Activated naive CD4-positive, alpha-beta T cell treated with anti-CD3 and anti-CD28 coated beads, Interleukin-2, amount 10 ng/mL, durations not matched to agents 7 days and 5 days (primary cell): Measurements from ENCODE around the gene GPR146.
"Not testable (repeated sequence)": the region's sequence is repeated elsewhere in the genome, so short reads cannot be mapped to it uniquely, and the experiment has no call there.

Experiments
- CTCF ChIA-PET: fragments of 350-600 bp; sonication (Branson Sonifier 250); formaldehyde crosslinking; loops from one replicate; lab custom pipeline; 2021; ENCODE audit warnings: antibody characterized with exemption; lab: Charles Lee
- DNase-seq: peaks from one replicate; pipeline ENCODE4 v3.0.0-alpha.2; 2020
- H3K27ac Mint-ChIP-seq: one replicate; pipeline ENCODE4 v1.8.0; 2021; ENCODE audit warnings: mild to moderate bottlenecking, moderate library complexity, mixed read lengths
- H3K27me3 Mint-ChIP-seq: one replicate; pipeline ENCODE4 v1.8.0; 2021; ENCODE audit warnings: mild to moderate bottlenecking, mixed read lengths
- H3K36me3 Mint-ChIP-seq: one replicate; pipeline ENCODE4 v1.8.0; 2021; ENCODE audit warnings: mixed read lengths
- H3K4me1 Mint-ChIP-seq: one replicate; pipeline ENCODE4 v1.8.0; 2021; ENCODE audit warnings: mixed read lengths
- H3K4me3 Mint-ChIP-seq: one replicate; pipeline ENCODE4 v1.8.0; 2021; ENCODE audit warnings: mild to moderate bottlenecking, moderate library complexity, mixed read lengths
- H3K9me3 Mint-ChIP-seq: one replicate; pipeline ENCODE4 v1.8.0; 2021; ENCODE audit warnings: mixed read lengths

Gene GPR146

DNA sequence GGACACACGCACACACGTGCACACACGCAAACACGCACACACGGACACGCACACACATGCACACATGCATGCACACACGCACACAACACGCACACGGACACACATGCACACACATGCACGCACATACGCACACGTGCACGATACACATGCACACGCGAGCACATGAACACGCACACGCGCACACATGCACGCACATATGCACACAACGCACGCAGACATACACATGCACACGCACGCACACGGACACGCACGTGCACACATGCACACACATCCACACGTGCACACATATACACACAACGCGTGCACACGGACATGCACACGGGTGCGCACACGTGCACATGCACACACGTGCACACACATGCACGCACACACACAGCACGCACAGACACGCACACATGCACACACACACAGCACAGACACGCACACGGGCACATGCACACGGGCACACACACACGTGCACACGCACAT, 26.2 kb downstream of the GPR146 start:
- Mint-ChIP-seq H3K4me3 (no peak overlapping the region), H3K4me1 (peaks cover 2% of the 10 kb centered on the region), H3K9me3 (peaks cover 8% of the 10 kb centered on the region), H3K27me3 (peaks cover 3% of the 10 kb centered on the region), H3K27ac (no peak overlapping the region), H3K36me3 (no peaks in the 10 kb centered on the region)
- CTCF ChIA-PET = no interaction called here
- no peak for DNase-seq

GRCh38 chr7:1071731-1072254, 27.4 kb downstream of the GPR146 start:
- no peak for DNase-seq
- Mint-ChIP-seq H3K36me3 (no peaks in the 10 kb centered on the region), H3K4me3 (no peak overlapping the region), H3K4me1 (no peaks in the 10 kb centered on the region), H3K27me3 (no peaks in the 10 kb centered on the region), H3K27ac (no peak overlapping the region), H3K9me3 (peaks cover 8% of the 10 kb centered on the region)
- CTCF ChIA-PET = no interaction called here

- H3K27me3 Mint-ChIP-seq = no peaks in the 10 kb centered on the region
- CTCF ChIA-PET = interaction anchor here (1.6 to 1.8 kb wide), 2 partner anchors 81 to 110 kb away, joined by 4 to 13 read pairs; no protein-coding TSS in a partner anchor
- no peaks in the 10 kb centered on the region for H3K36me3 Mint-ChIP-seq
- DNase-seq = no peak
- no peak overlapping the region for H3K4me3 Mint-ChIP-seq
- no peaks in the 10 kb centered on the region for H3K4me1 Mint-ChIP-seq
- peaks cover 8% of the 10 kb centered on the region for H3K9me3 Mint-ChIP-seq
- H3K27ac Mint-ChIP-seq = no peak overlapping the region
These were observed 29.0 kb downstream of the GPR146 start for GRCh38 chr7:1073142-1073977.

DNA sequence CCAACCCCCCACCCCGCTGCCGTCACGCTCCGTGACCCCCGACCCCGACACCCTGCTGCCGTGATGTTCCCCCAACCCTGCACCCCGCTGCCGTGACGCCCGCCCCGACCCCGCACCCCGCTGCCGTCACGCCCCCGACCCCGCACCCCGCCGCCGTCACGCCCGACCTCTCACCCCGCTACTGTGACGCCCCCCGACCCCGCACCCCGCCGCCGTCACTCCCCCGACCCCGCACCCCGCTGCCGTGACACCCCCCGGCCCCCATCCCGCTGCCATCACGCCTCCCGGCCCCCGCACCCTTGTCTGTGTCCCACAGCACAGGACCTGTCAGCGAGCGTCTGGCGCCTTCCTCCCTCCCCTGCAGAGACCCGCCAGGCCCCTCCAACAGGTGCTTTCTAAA, 29.7 kb downstream of the GPR146 start:
- H3K27me3 Mint-ChIP-seq, DNase-seq, H3K36me3 Mint-ChIP-seq, H3K9me3 Mint-ChIP-seq, H3K4me3 Mint-ChIP-seq, H3K4me1 Mint-ChIP-seq, H3K27ac Mint-ChIP-seq: not testable (repeated sequence)
- CTCF ChIA-PET = interaction anchor here (1.4 to 1.8 kb wide), 3 partner anchors 81 to 109 kb away, joined by 4 to 13 read pairs (median 4); no protein-coding TSS in a partner anchor

DNA sequence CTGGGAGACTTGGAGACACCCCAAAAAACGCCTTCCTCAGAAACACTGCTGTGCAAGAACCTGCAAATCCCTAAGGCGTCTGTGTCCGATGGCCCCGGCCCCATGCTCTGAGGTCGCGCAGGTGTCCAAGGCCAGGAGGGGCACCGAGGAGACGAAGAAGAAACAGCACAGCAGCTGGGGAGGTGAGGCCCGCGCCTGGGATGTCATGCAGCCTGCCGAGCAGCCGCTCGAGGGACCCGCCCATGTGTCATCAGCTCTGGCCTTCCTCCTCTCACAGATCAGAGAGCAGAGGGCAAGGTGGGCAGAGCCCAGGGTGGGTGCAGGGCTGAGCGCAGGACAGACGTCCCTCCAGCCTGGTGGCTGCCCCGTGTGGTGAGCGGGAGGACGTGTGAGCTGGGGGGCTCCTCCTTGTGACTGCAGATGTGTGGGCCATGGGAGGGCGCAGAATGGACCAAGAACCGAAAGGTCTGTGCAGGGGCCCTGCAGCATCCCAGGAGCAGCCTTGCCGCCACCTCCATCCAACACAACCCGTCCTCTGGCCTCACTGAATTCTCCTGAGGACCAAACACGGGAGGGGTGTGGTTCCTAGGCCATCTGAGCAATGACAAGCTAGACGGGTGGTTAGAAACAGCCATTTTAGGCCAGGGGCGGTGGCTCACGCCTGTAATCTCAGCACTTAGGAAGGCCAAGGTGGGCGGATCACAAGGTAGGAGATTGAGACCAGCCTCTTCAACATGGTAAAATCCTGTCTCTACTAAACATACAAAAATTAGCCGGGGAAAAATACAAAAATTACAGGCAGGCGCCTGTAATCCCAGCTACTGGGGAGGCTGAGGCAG, 30.5 kb downstream of the GPR146 start:
- Mint-ChIP-seq H3K27ac (no peak overlapping the region), H3K9me3 (peaks cover 8% of the 10 kb centered on the region), H3K36me3 (no peaks in the 10 kb centered on the region), H3K4me1 (no peaks in the 10 kb centered on the region), H3K4me3 (no peak overlapping the region), H3K27me3 (no peaks in the 10 kb centered on the region)
- CTCF ChIA-PET = interaction anchor here (0.6 to 1.4 kb wide), 2 partner anchors 21 to 82 kb away, joined by 3 to 4 read pairs; no protein-coding TSS in a partner anchor
- DNase-seq = no peak

DNA sequence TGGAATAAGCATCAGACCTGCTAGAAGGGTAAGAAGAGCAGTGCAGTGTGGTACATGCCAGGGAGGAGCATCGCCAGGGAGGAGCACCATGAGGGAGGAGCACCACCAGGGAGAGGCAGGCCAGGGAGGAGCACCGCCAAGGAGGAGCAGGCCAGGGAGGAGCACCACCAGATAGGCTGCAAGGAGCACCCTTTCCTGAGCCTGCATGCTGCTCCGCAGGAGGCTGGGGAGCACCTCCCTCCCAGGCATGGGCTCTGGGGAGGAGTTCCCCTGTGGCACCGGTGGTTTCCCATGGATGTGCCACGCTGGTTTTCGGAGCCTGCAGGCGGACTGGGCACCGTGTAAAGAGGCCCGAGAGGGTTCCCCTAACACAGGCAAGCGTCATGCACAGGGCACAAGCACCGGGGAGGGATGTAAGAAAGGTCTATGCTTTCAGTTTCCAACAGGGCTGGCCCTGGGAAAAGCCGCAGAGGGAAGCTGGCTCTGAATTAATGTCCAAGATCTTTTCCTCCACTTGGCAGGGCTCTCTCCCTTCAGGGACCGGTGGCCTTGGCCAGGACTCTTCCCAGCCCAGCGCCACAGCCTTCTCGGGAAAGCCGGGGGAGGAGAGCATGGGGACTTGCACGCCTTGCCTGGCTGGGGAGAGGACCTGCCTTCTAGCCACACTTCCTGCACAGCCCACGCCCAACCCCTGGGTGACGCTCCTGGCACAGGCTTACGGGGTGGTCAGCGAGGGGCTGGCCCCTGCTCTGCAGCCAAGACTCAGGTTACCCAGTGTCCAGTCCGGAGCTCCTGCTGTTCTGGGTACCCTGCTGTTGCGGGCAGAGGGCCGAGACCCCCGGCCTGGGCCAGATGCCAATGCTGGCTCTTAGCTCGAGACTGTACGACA, 32.1 kb downstream of the GPR146 start:
- Mint-ChIP-seq H3K4me3 (no peak overlapping the region), H3K9me3 (no peaks in the 10 kb centered on the region), H3K27ac (no peak overlapping the region), H3K36me3 (no peaks in the 10 kb centered on the region), H3K27me3 (no peaks in the 10 kb centered on the region), H3K4me1 (no peaks in the 10 kb centered on the region)
- DNase-seq = no peak
- CTCF ChIA-PET = interaction anchor here (0.6 to 1.1 kb wide), 2 partner anchors 83 kb away, joined by 3 read pairs; no protein-coding TSS in a partner anchor

GRCh38 chr7:1078519-1078918, 34.2 kb downstream of the GPR146 start:
- H3K36me3 Mint-ChIP-seq = no peaks in the 10 kb centered on the region
- no peak overlapping the region for H3K27ac Mint-ChIP-seq
- no peaks in the 10 kb centered on the region for H3K4me1 Mint-ChIP-seq
- H3K9me3 Mint-ChIP-seq = no peaks in the 10 kb centered on the region
- H3K4me3 Mint-ChIP-seq = no peak overlapping the region
- CTCF ChIA-PET = no interaction called here
- no peaks in the 10 kb centered on the region for H3K27me3 Mint-ChIP-seq
- no peak for DNase-seq

GRCh38 chr7:1078985-1079384, 34.6 kb downstream of the GPR146 start:
- Mint-ChIP-seq H3K4me3 (no peak overlapping the region), H3K36me3 (no peaks in the 10 kb centered on the region), H3K27ac (no peak overlapping the region), H3K27me3 (no peaks in the 10 kb centered on the region), H3K4me1 (no peaks in the 10 kb centered on the region), H3K9me3 (no peaks in the 10 kb centered on the region)
- CTCF ChIA-PET = interaction anchor here (2.0 kb wide), 1 partner anchor 14 kb away, joined by 5 read pairs; no protein-coding TSS in a partner anchor
- no peak for DNase-seq

GRCh38 chr7:1079546-1079945, 35.2 kb downstream of the GPR146 start:
- no peaks in the 10 kb centered on the region for H3K4me1 Mint-ChIP-seq
- H3K27me3 Mint-ChIP-seq = no peaks in the 10 kb centered on the region
- H3K27ac Mint-ChIP-seq = no peak overlapping the region
- no peaks in the 10 kb centered on the region for H3K9me3 Mint-ChIP-seq
- no peak overlapping the region for H3K4me3 Mint-ChIP-seq
- DNase-seq = no peak
- CTCF ChIA-PET = interaction anchor here (2.0 kb wide), 1 partner anchor 14 kb away, joined by 5 read pairs; no protein-coding TSS in a partner anchor
- H3K36me3 Mint-ChIP-seq = no peaks in the 10 kb centered on the region

- Mint-ChIP-seq H3K4me3 (no peak overlapping the region), H3K27me3 (no peaks in the 10 kb centered on the region), H3K9me3 (no peaks in the 10 kb centered on the region), H3K4me1 (no peaks in the 10 kb centered on the region), H3K27ac (no peak overlapping the region), H3K36me3 (no peaks in the 10 kb centered on the region)
- CTCF ChIA-PET = interaction anchor here (2.0 kb wide), 1 partner anchor 15 kb away, joined by 5 read pairs; no protein-coding TSS in a partner anchor
- no peak for DNase-seq
These were observed 36.0 kb downstream of the GPR146 start for GRCh38 chr7:1080252-1080920.

DNA sequence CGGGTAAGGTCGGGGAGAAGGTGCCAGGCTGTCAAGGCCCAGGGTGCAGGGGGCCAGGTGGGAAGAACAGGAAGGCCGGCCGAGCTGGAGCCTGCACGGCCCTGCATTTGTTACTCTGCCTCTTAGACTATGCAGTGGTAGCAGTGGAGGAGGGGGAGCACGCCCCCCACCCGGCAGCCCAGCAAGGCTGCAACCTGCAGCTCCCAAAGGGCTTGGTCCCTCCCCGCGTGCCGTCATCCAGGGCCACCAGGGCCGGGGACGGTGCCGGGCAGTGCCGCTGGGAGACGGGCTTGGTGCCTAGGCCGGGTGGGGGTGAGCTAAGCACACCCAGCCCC, 36.5 kb downstream of the GPR146 start:
- Mint-ChIP-seq H3K4me1 (no peaks in the 10 kb centered on the region), H3K9me3 (no peaks in the 10 kb centered on the region), H3K36me3 (no peaks in the 10 kb centered on the region), H3K27ac (no peak overlapping the region), H3K4me3 (no peak overlapping the region), H3K27me3 (no peaks in the 10 kb centered on the region)
- DNase-seq = no peak
- CTCF ChIA-PET = interaction anchor here (2.0 kb wide), 1 partner anchor 16 kb away, joined by 5 read pairs; no protein-coding TSS in a partner anchor

GRCh38 chr7:1081336-1081735, 37.0 kb downstream of the GPR146 start:
- H3K27me3 Mint-ChIP-seq = no peaks in the 10 kb centered on the region
- DNase-seq = no peak
- H3K4me3 Mint-ChIP-seq = no peak overlapping the region
- CTCF ChIA-PET = interaction anchor here (0.8 to 1.0 kb wide), 2 partner anchors 16 to 88 kb away, joined by 3 to 5 read pairs; no protein-coding TSS in a partner anchor
- H3K36me3 Mint-ChIP-seq = no peaks in the 10 kb centered on the region
- no peak overlapping the region for H3K27ac Mint-ChIP-seq
- peaks cover 2% of the 10 kb centered on the region for H3K4me1 Mint-ChIP-seq
- no peaks in the 10 kb centered on the region for H3K9me3 Mint-ChIP-seq

DNA sequence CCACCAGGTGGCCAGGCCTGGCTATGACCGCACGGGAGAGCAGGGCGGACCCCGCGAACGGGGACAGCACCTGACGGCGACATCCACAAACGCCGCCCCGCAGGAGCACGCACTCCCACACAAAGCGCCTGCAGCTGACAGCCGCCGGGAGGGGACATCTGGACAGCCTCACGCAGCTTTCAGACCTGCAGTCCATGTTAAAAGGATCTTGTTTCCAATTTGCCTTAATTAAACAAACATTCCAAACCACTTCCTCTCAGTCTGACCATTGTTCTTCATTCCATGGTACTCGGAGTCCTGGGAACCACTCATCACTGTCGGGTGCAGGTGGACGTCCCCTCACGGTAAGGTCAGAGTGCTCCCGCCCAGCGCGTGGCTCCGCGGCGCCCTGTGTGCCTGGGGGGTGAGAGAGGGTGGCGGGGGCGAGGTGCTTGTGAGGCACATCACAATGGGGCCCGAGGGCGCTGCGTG, 37.6 kb downstream of the GPR146 start:
- peaks cover 2% of the 10 kb centered on the region for H3K27me3 Mint-ChIP-seq
- no peak overlapping the region for H3K27ac Mint-ChIP-seq
- H3K36me3 Mint-ChIP-seq = no peaks in the 10 kb centered on the region
- CTCF ChIA-PET = interaction anchor here (0.8 to 1.0 kb wide), 2 partner anchors 17 to 89 kb away, joined by 3 to 5 read pairs; no protein-coding TSS in a partner anchor
- H3K4me1 Mint-ChIP-seq = peaks cover 7% of the 10 kb centered on the region
- H3K4me3 Mint-ChIP-seq = no peak overlapping the region
- H3K9me3 Mint-ChIP-seq = no peaks in the 10 kb centered on the region
- DNase-seq = no peak
